ENCODE measurements around the gene MFF.

DNA sequence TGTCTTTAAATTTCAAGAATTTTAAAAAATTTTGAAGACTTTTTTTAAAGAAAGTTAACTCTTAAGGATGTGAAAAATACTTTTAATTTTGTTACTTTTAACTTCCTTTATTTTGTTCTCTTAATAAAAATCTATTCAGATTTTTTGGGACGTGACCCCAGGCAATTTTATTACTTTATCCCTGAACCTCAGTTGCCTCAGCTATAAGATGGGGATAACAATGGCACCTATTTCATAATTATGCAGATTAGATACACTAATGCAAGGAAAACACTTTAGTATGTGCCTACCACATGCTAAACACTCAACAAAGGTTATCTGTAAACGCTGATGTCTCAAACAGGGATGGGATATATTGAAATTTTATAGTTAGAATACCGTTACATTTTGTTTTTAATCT lies 64.2 kb downstream of the MFF start:
- no peak for TF ChIP-seq POLR2A (IDR thresholded peaks at IDR 0.05)
- TF ChIP-seq, protein P1, sequence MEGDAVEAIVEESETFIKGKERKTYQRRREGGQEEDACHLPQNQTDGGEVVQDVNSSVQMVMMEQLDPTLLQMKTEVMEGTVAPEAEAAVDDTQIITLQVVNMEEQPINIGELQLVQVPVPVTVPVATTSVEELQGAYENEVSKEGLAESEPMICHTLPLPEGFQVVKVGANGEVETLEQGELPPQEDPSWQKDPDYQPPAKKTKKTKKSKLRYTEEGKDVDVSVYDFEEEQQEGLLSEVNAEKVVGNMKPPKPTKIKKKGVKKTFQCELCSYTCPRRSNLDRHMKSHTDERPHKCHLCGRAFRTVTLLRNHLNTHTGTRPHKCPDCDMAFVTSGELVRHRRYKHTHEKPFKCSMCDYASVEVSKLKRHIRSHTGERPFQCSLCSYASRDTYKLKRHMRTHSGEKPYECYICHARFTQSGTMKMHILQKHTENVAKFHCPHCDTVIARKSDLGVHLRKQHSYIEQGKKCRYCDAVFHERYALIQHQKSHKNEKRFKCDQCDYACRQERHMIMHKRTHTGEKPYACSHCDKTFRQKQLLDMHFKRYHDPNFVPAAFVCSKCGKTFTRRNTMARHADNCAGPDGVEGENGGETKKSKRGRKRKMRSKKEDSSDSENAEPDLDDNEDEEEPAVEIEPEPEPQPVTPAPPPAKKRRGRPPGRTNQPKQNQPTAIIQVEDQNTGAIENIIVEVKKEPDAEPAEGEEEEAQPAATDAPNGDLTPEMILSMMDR (IDR thresholded peaks at IDR 0.05), result no peak
